SK-N-SH (cell line): Measurements from ENCODE around the gene C19orf67.

ENCODE experiments used
- CHD2 ChIP-seq: fragments of 150-350 bp; IDR thresholded peaks from 2 replicates; pipeline ENCODE4 v1.6.1; 2018; ENCODE audit warnings: low read length; ENCODE audit not compliant: partially characterized antibody
- FOSL2 ChIP-seq: IDR thresholded peaks from 2 replicates; pipeline ENCODE4 v1.4.0; 2012; ENCODE audit warnings: low read depth, mild to moderate bottlenecking, moderate library complexity, borderline replicate concordance
- GATA2 ChIP-seq: sonication (generic); formaldehyde crosslinking; IDR thresholded peaks from 2 replicates; pipeline ENCODE4 v1.5.0; 2020; ENCODE audit warnings: mild to moderate bottlenecking, missing genetic modification reagents
- POLR2AphosphoS5 ChIP-seq: IDR thresholded peaks from 2 replicates; pipeline ENCODE4 v1.6.1; 2012; ENCODE audit warnings: low read depth, low read length
- RFX5 ChIP-seq: IDR thresholded peaks from 2 replicates; pipeline ENCODE4 v1.6.1; 2012; ENCODE audit warnings: mild to moderate bottlenecking, improper control_type of control experiment, low read length
- SIN3A ChIP-seq: IDR thresholded peaks from 2 replicates; pipeline ENCODE4 v1.6.1; 2012; ENCODE audit warnings: low read depth, mild to moderate bottlenecking, low read length, moderate library complexity, borderline replicate concordance
- YY1 ChIP-seq: IDR thresholded peaks from 2 replicates; pipeline ENCODE4 v1.4.0; 2012; ENCODE audit warnings: low read depth, mild to moderate bottlenecking
- TF ChIP-seq, protein P1 (sequence below): fragments of 200-600 bp; sonication (generic); IDR thresholded peaks from 2 replicates; pipeline ENCODE4 v1.6.1; 2017; ENCODE audit warnings: antibody characterized with exemption, mild to moderate bottlenecking, moderate library complexity
- TF ChIP-seq, protein P2 (sequence below): IDR thresholded peaks from 2 replicates; pipeline ENCODE4; 2012

DNA sequence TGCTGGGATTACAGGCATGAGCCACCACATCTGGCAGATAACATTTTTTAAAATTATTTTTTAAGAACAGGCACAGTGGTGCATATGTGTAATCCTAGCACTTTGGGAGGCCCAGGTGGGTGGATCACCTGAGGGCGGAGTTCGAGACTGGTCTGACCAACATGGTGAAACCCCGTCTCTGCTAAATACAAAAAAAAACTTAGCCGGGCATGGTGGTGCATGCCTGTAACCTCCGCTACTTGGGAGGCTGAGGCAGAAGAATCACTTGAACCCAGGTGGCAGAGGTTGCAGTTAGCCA lies 23.1 kb downstream of the C19orf67 start:
- TF ChIP-seq YY1 (no peak), POLR2AphosphoS5 (no peak), SIN3A (no peak), FOSL2 (no peak), GATA2 (CRISPR knock-in tag) (no peak), RFX5 (no peak), CHD2 (no peak)
- TF ChIP-seq, protein P1, sequence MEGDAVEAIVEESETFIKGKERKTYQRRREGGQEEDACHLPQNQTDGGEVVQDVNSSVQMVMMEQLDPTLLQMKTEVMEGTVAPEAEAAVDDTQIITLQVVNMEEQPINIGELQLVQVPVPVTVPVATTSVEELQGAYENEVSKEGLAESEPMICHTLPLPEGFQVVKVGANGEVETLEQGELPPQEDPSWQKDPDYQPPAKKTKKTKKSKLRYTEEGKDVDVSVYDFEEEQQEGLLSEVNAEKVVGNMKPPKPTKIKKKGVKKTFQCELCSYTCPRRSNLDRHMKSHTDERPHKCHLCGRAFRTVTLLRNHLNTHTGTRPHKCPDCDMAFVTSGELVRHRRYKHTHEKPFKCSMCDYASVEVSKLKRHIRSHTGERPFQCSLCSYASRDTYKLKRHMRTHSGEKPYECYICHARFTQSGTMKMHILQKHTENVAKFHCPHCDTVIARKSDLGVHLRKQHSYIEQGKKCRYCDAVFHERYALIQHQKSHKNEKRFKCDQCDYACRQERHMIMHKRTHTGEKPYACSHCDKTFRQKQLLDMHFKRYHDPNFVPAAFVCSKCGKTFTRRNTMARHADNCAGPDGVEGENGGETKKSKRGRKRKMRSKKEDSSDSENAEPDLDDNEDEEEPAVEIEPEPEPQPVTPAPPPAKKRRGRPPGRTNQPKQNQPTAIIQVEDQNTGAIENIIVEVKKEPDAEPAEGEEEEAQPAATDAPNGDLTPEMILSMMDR: no peak
- TF ChIP-seq, protein P2, sequence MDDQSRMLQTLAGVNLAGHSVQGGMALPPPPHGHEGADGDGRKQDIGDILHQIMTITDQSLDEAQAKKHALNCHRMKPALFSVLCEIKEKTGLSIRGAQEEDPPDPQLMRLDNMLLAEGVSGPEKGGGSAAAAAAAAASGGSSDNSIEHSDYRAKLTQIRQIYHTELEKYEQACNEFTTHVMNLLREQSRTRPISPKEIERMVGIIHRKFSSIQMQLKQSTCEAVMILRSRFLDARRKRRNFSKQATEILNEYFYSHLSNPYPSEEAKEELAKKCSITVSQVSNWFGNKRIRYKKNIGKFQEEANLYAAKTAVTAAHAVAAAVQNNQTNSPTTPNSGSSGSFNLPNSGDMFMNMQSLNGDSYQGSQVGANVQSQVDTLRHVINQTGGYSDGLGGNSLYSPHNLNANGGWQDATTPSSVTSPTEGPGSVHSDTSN: no peak
